Sigmoid colon (tissue), 7 donors: ENCODE measurements around the gene RAI2. TPM values are rescaled to one million over a fixed set of nuclear protein-coding genes. Genes with fewer than 3 reads are reported as not detected.

ENCODE experiments used
- DNase-seq: peaks from one replicate; pipeline ENCODE4 v3.0.0-alpha.2; 2019
- H3K27ac ChIP-seq, 4 donors: fragments of 200-600 bp; sonication (generic); one replicate each; pipeline ENCODE4 v1.5.1; 2016 to 2019; ENCODE audit warnings: mild to moderate bottlenecking in 1 of 4
- H3K27me3 ChIP-seq, 3 donors: fragments of 200-600 bp; sonication (generic); one replicate each; pipeline ENCODE4 v1.5.1; 2019; ENCODE audit warnings: mild to moderate bottlenecking in 1 of 3
- H3K36me3 ChIP-seq, 4 donors: fragments of 200-600 bp; sonication (generic); one replicate each; pipeline ENCODE4 v1.5.1; 2016 to 2019
- H3K4me1 ChIP-seq, 4 donors: fragments of 200-600 bp; sonication (generic); one replicate each; pipeline ENCODE4 v1.5.1; 2017 to 2019
- H3K4me3 ChIP-seq, 4 donors: fragments of 200-600 bp; sonication (generic); one replicate each; pipeline ENCODE4 v1.5.1; 2017 to 2019; ENCODE audit warnings: mild to moderate bottlenecking in 2 of 4, moderate library complexity in 1 of 4
- H3K9me3 ChIP-seq, 4 donors: fragments of 200-600 bp in 3 of 4; sonication (generic) in 3 of 4; one replicate each; pipeline versions ENCODE4 v1.5.1 to v1.6.1; 2013 to 2019
- CTCF ChIP-seq, 4 experiments: fragments of 450-650 bp in 3 of 4; fragments of 200-600 bp in 1 of 4; IDR thresholded peaks; one replicate each; pipeline ENCODE4 v1.5.1; 2016 to 2019; ENCODE audit warnings: antibody characterized with exemption in 4 of 4, mild to moderate bottlenecking in 3 of 4, moderate library complexity in 2 of 4
- EP300 ChIP-seq, 4 donors: sonication (generic); formaldehyde crosslinking; IDR thresholded peaks; one replicate each; pipeline ENCODE4 v1.6.1; 2017; ENCODE audit warnings: antibody characterized with exemption in 4 of 4
- POLR2A ChIP-seq, 2 donors: fragments of 450-650 bp; IDR thresholded peaks; one replicate each; pipeline ENCODE4 v1.6.1; 2016; ENCODE audit warnings: antibody characterized with exemption in 2 of 2, mild to moderate bottlenecking in 2 of 2, moderate library complexity in 2 of 2
- POLR2AphosphoS5 ChIP-seq, 4 donors: sonication (generic); formaldehyde crosslinking; IDR thresholded peaks; one replicate each; pipeline ENCODE4 v1.6.1; 2017; ENCODE audit warnings: antibody characterized with exemption in 4 of 4
- WGBS, 2 donors: extraction: QIAGEN DNeasy Blood & Tissue Kit; methylation state at CpG; one replicate each; pipeline ENCODE4 v1.1.7; 2013; 5-methylcytosine and 5-hydroxymethylcytosine counted together
- intact Hi-C: fragments of 100-400 bp; cut with DNase I; formaldehyde crosslinking; loops from one replicate; pipeline ENCODE4 v1.15.1; 2023
- polyA plus RNA-seq, 3 donors: library from polyadenylated mRNA; stranded (reverse); fragments of 200-250 nt; gene quantifications; one replicate each; pipeline ENCODE4 v1.2.3, GENCODE V29; 2013
- total RNA-seq, 4 donors: library from RNA; depleted of rRNA; stranded (reverse); fragments of >200 nt; gene quantifications; one replicate each; pipeline ENCODE4 v1.1.0, GENCODE V29; 2016
- donor health status: healthy with polysubstance abuse.
- donor health status: Bipolar disorder and iron deficiency.
- donor health status: healthy.

RAI2 gene
- total and polyA plus RNA-seq, 7 donors: 3.7 to 26.0 (median 19.6) TPM

GRCh38 chrX:17778997-17779396, 82.1 kb downstream of the RAI2 start:
- 45 to 79% methylated on average over 2 of the region's 2 CpGs for WGBS, 2 donors
- no peaks in the 10 kb centered on the region for H3K27me3 ChIP-seq
- H3K4me1 ChIP-seq: no peaks in the 10 kb centered on the region
- DNase-seq: no peak
- TF ChIP-seq POLR2AphosphoS5 (IDR thresholded peaks at IDR 0.05): no peak
- no peak for TF ChIP-seq POLR2A (IDR thresholded peaks at IDR 0.05)
- no peak for TF ChIP-seq EP300 (IDR thresholded peaks at IDR 0.05)
- TF ChIP-seq CTCF (IDR thresholded peaks at IDR 0.05): no peak
- no peak overlapping the region for H3K27ac ChIP-seq
- no peaks in the 10 kb centered on the region for H3K9me3 ChIP-seq
- intact Hi-C loops: no loop called here
- H3K36me3 ChIP-seq: no peaks in the 10 kb centered on the region
- no peak overlapping the region for H3K4me3 ChIP-seq

- no peak for TF ChIP-seq EP300 (IDR thresholded peaks at IDR 0.05)
- TF ChIP-seq POLR2AphosphoS5 (IDR thresholded peaks at IDR 0.05): no peak
- no peak for TF ChIP-seq POLR2A (IDR thresholded peaks at IDR 0.05)
- TF ChIP-seq CTCF (IDR thresholded peaks at IDR 0.05): no peak
- Histone ChIP-seq H3K27ac (no peak overlapping the region), H3K4me3 (no peak overlapping the region), H3K9me3 (no peaks in the 10 kb centered on the region), H3K27me3 (no peaks in the 10 kb centered on the region), H3K36me3 (no peaks in the 10 kb centered on the region), H3K4me1 (no peaks in the 10 kb centered on the region)
- no peak for DNase-seq
- intact Hi-C loops: no loop called here
- WGBS, 2 donors: 94 to 98% methylated on average over 1 of the region's 1 CpG
Observed at GRCh38 chrX:17774053-17774452, 87.0 kb downstream of the RAI2 start.

GRCh38 chrX:17773221-17773876, 87.7 kb downstream of the RAI2 start:
- intact Hi-C loops: no loop called here
- no peaks in the 10 kb centered on the region for H3K9me3 ChIP-seq
- 75 to 87% methylated on average over 8 of the region's 8 CpGs for WGBS, 2 donors

GRCh38 chrX:17769701-17770269, 91.3 kb downstream of the RAI2 start:
- DNase-seq: no peak
- Histone ChIP-seq H3K27me3 (no peaks in the 10 kb centered on the region), H3K9me3 (no peaks in the 10 kb centered on the region), H3K4me3 (no peak overlapping the region), H3K4me1 (no peaks in the 10 kb centered on the region), H3K27ac (no peak overlapping the region), H3K36me3 (no peaks in the 10 kb centered on the region)
- intact Hi-C loops: no loop called here
- WGBS, 2 donors: 72 to 81% methylated on average over 3 of the region's 3 CpGs
- TF ChIP-seq POLR2A (IDR thresholded peaks at IDR 0.05) (no peak), POLR2AphosphoS5 (IDR thresholded peaks at IDR 0.05) (no peak), EP300 (IDR thresholded peaks at IDR 0.05) (no peak), CTCF (IDR thresholded peaks at IDR 0.05) (no peak)

More at GRCh38 chrX:17773221-17773876, 87.7 kb downstream of the RAI2 start:
- H3K4me1 ChIP-seq: no peaks in the 10 kb centered on the region
- H3K27ac ChIP-seq: no peak overlapping the region
- H3K27me3 ChIP-seq: no peaks in the 10 kb centered on the region
- no peak overlapping the region for H3K4me3 ChIP-seq
- no peaks in the 10 kb centered on the region for H3K36me3 ChIP-seq
- TF ChIP-seq POLR2AphosphoS5 (IDR thresholded peaks at IDR 0.05) (no peak), POLR2A (IDR thresholded peaks at IDR 0.05) (no peak), CTCF (IDR thresholded peaks at IDR 0.05) (no peak), EP300 (IDR thresholded peaks at IDR 0.05) (no peak)
- no peak for DNase-seq
